Measurements from ENCODE around the gene METTL24.

DNA sequence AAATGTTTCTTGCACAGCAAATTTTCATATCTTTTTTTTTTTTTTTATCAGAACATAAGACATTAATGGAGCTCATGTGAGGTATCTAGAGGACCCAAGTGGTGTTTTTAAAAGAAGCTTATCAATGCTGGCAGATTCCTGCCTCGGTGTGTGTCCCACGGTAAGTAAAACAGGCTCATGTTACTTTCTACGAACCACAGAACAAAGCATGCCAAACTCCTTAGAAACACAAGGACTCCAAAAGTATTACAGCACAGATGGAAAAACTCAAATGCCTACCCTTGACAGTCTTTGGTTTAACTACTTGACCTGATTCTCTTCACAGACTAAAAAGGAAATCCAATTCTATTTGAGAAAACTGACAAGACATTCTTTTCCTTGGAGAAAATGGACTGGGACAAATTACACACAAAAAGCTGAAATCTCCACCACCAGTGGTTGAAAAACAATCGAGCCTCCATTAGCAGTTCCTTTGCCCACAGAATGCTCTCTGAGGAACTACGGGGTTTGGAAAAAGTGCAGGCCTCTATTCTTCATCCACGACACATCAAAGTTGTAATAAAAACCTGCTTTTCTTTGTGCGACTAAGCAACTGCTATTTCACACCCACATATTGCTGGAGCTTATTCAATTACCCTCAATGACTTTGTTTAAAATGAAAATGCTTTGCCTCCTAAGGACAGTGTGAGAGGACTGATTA, 5.4 kb downstream of the METTL24 start:
- TF ChIP-seq, protein P1, sequence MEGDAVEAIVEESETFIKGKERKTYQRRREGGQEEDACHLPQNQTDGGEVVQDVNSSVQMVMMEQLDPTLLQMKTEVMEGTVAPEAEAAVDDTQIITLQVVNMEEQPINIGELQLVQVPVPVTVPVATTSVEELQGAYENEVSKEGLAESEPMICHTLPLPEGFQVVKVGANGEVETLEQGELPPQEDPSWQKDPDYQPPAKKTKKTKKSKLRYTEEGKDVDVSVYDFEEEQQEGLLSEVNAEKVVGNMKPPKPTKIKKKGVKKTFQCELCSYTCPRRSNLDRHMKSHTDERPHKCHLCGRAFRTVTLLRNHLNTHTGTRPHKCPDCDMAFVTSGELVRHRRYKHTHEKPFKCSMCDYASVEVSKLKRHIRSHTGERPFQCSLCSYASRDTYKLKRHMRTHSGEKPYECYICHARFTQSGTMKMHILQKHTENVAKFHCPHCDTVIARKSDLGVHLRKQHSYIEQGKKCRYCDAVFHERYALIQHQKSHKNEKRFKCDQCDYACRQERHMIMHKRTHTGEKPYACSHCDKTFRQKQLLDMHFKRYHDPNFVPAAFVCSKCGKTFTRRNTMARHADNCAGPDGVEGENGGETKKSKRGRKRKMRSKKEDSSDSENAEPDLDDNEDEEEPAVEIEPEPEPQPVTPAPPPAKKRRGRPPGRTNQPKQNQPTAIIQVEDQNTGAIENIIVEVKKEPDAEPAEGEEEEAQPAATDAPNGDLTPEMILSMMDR (conservative IDR thresholded peaks at IDR 0.05; ENCODE audit: low read length): no peak
- no peak for TF ChIP-seq EZH2phosphoT487 (IDR thresholded peaks at IDR 0.05; ENCODE audit: borderline replicate concordance)
